CD4-positive, alpha-beta T cell treated with Interleukin-12 subunit alpha and Interleukin-12 subunit beta, for 1 hour (primary cell): Measurements from ENCODE around the gene RSBN1.

Experiments used
- DNase-seq: peaks from one replicate; pipeline ENCODE4 v3.0.0-alpha.2; 2020

RSBN1 gene

GRCh38 chr1:113811156-113811887 lies 954 bp downstream of the RSBN1 start:
- DNase-seq = peak; percentile 34

- DNase-seq = no peak
Observed at GRCh38 chr1:113809670-113810602, 2.3 kb downstream of the RSBN1 start.

GRCh38 chr1:113808450-113809195 lies 3.7 kb downstream of the RSBN1 start:
- DNase-seq = no peak

GRCh38 chr1:113805639-113806038 lies 6.6 kb downstream of the RSBN1 start:
- DNase-seq = no peak

GRCh38 chr1:113805256-113805531 lies 7.1 kb downstream of the RSBN1 start:
- no peak for DNase-seq

- DNase-seq = no peak
Observed at GRCh38 chr1:113804421-113805255, 7.6 kb downstream of the RSBN1 start.

GRCh38 chr1:113802367-113803007 lies 9.8 kb downstream of the RSBN1 start:
- DNase-seq = no peak

GRCh38 chr1:113800487-113800886 lies 11.8 kb downstream of the RSBN1 start:
- no peak for DNase-seq

- DNase-seq = no peak
Observed at GRCh38 chr1:113797472-113797871, 14.8 kb downstream of the RSBN1 start.

GRCh38 chr1:113793878-113794834 lies 18.1 kb downstream of the RSBN1 start:
- DNase-seq = no peak

GRCh38 chr1:113792986-113793385 lies 19.3 kb downstream of the RSBN1 start:
- DNase-seq = no peak

- peak; percentile 28 for DNase-seq
Observed at GRCh38 chr1:113792471-113792870, 19.8 kb downstream of the RSBN1 start.

- no peak for DNase-seq
Observed at GRCh38 chr1:113788802-113789201, 23.5 kb downstream of the RSBN1 start.

GRCh38 chr1:113787663-113788062 lies 24.6 kb downstream of the RSBN1 start:
- no peak for DNase-seq

- DNase-seq = no peak
Observed at GRCh38 chr1:113786069-113786468, 26.2 kb downstream of the RSBN1 start.

GRCh38 chr1:113784104-113784779 lies 28.0 kb downstream of the RSBN1 start:
- DNase-seq = peak; percentile 48

GRCh38 chr1:113783254-113784103 lies 28.8 kb downstream of the RSBN1 start:
- DNase-seq = peak; percentile 72

- no peak for DNase-seq
Observed at GRCh38 chr1:113782406-113782805, 29.9 kb downstream of the RSBN1 start.
